ENCODE results near the gene STX2. TPM values are rescaled to one million over a fixed set of nuclear protein-coding genes. Genes with fewer than 3 reads are reported as not detected.
"Not testable (repeated sequence)": the region's sequence is repeated elsewhere in the genome, so short reads cannot be mapped to it uniquely, and the experiment has no call there.

Gene STX2
- total RNA-seq, 1 experiment from 2014 or later = 19.0 TPM

- ChIA-PET CTCF (interaction anchor here (0.7 kb wide), 2 partner anchors 54 to 1111 kb away, joined by 3 read pairs; no protein-coding TSS in a partner anchor), POLR2A (no interaction called here)
- H3K27me3 Mint-ChIP-seq (ENCODE audit: insufficient read depth, unreplicated experiment) = no peaks in the 10 kb centered on the region
- TF ChIP-seq CTCF (IDR thresholded peaks at IDR 0.05; ENCODE audit: unreplicated experiment) = no peak
- no peaks in the 10 kb centered on the region for H3K9me3 Mint-ChIP-seq (ENCODE audit: unreplicated experiment)
- peaks cover 26% of the 10 kb centered on the region for H3K4me1 Mint-ChIP-seq (ENCODE audit: insufficient read depth, unreplicated experiment)
- no peak overlapping the region for H3K27ac Mint-ChIP-seq (ENCODE audit: low read depth, unreplicated experiment)
- H3K4me3 Mint-ChIP-seq (ENCODE audit: unreplicated experiment) = no peak overlapping the region
- DNase-seq (ENCODE audit: unreplicated experiment) = no peak
- BruUV-seq (replicated peaks) = no TSS peak
- intact Hi-C loops (cut with micrococcal nuclease) = no loop called here
- H3K36me3 Mint-ChIP-seq (ENCODE audit: insufficient read depth, unreplicated experiment) = peaks cover 60% of the 10 kb centered on the region
Observed at GRCh38 chr12:130877333-130877732, 38.3 kb upstream of the STX2 start.

- no peak overlapping the region for H3K27ac Mint-ChIP-seq (ENCODE audit: low read depth, unreplicated experiment)
- no TSS peak for BruUV-seq (replicated peaks)
Observed at GRCh38 chr12:130876758-130877157, 37.7 kb upstream of the STX2 start.

GRCh38 chr12:130876297-130876696 lies 37.2 kb upstream of the STX2 start:
- no peak for TF ChIP-seq CTCF (IDR thresholded peaks at IDR 0.05; ENCODE audit: unreplicated experiment)
- Mint-ChIP-seq H3K27ac (ENCODE audit: low read depth, unreplicated experiment) (no peak overlapping the region), H3K27me3 (ENCODE audit: insufficient read depth, unreplicated experiment) (no peaks in the 10 kb centered on the region), H3K9me3 (ENCODE audit: unreplicated experiment) (no peaks in the 10 kb centered on the region), H3K4me1 (ENCODE audit: insufficient read depth, unreplicated experiment) (peaks cover 26% of the 10 kb centered on the region), H3K4me3 (ENCODE audit: unreplicated experiment) (no peak overlapping the region), H3K36me3 (ENCODE audit: insufficient read depth, unreplicated experiment) (peaks cover 62% of the 10 kb centered on the region)
- intact Hi-C loops (cut with micrococcal nuclease) = no loop called here
- no peak for DNase-seq (ENCODE audit: unreplicated experiment)
- POLR2A ChIA-PET = no interaction called here
- CTCF ChIA-PET = no interaction called here
- no TSS peak for BruUV-seq (replicated peaks)

More at GRCh38 chr12:130876758-130877157, 37.7 kb upstream of the STX2 start:
- Mint-ChIP-seq H3K27me3 (ENCODE audit: insufficient read depth, unreplicated experiment) (no peaks in the 10 kb centered on the region), H3K36me3 (ENCODE audit: insufficient read depth, unreplicated experiment) (peaks cover 62% of the 10 kb centered on the region), H3K4me1 (ENCODE audit: insufficient read depth, unreplicated experiment) (peaks cover 26% of the 10 kb centered on the region), H3K4me3 (ENCODE audit: unreplicated experiment) (no peak overlapping the region), H3K9me3 (ENCODE audit: unreplicated experiment) (no peaks in the 10 kb centered on the region)
- ChIA-PET POLR2A (no interaction called here), CTCF (interaction anchor here (0.7 kb wide), 2 partner anchors 53 to 1111 kb away, joined by 3 read pairs; no protein-coding TSS in a partner anchor)
- no peak for TF ChIP-seq CTCF (IDR thresholded peaks at IDR 0.05; ENCODE audit: unreplicated experiment)
- intact Hi-C loops (cut with micrococcal nuclease) = no loop called here
- DNase-seq (ENCODE audit: unreplicated experiment) = no peak

- intact Hi-C loops (cut with micrococcal nuclease); H3K9me3 Mint-ChIP-seq (ENCODE audit: unreplicated experiment); DNase-seq (ENCODE audit: unreplicated experiment); POLR2A ChIA-PET; H3K4me3 Mint-ChIP-seq (ENCODE audit: unreplicated experiment); H3K27me3 Mint-ChIP-seq (ENCODE audit: insufficient read depth, unreplicated experiment); H3K27ac Mint-ChIP-seq (ENCODE audit: low read depth, unreplicated experiment): not testable (repeated sequence)
- H3K36me3 Mint-ChIP-seq (ENCODE audit: insufficient read depth, unreplicated experiment) = peaks cover 62% of the 10 kb centered on the region
- CTCF ChIA-PET = interaction anchor here (1.1 kb wide), 1 partner anchor 20 kb away, joined by 5 read pairs; no protein-coding TSS in a partner anchor
- TSS peak; percentile 6 for BruUV-seq (replicated peaks)
- H3K4me1 Mint-ChIP-seq (ENCODE audit: insufficient read depth, unreplicated experiment) = peaks cover 26% of the 10 kb centered on the region
Observed at GRCh38 chr12:130875708-130876107, 36.7 kb upstream of the STX2 start.

GRCh38 chr12:130875193-130875592 lies 36.1 kb upstream of the STX2 start:
- ChIA-PET CTCF (interaction anchor here (1.1 kb wide), 1 partner anchor 19 kb away, joined by 5 read pairs; no protein-coding TSS in a partner anchor), POLR2A (no interaction called here)
- BruUV-seq (replicated peaks) = no TSS peak
- no peak for TF ChIP-seq CTCF (IDR thresholded peaks at IDR 0.05; ENCODE audit: unreplicated experiment)
- H3K4me3 Mint-ChIP-seq (ENCODE audit: unreplicated experiment) = peak overlapping the region; percentile 88
- no peak overlapping the region for H3K27ac Mint-ChIP-seq (ENCODE audit: low read depth, unreplicated experiment)
- peaks cover 26% of the 10 kb centered on the region for H3K4me1 Mint-ChIP-seq (ENCODE audit: insufficient read depth, unreplicated experiment)
- no peak for DNase-seq (ENCODE audit: unreplicated experiment)
- H3K36me3 Mint-ChIP-seq (ENCODE audit: insufficient read depth, unreplicated experiment) = peaks cover 62% of the 10 kb centered on the region
- H3K27me3 Mint-ChIP-seq (ENCODE audit: insufficient read depth, unreplicated experiment) = no peaks in the 10 kb centered on the region
- H3K9me3 Mint-ChIP-seq (ENCODE audit: unreplicated experiment) = no peaks in the 10 kb centered on the region
- intact Hi-C loops (cut with micrococcal nuclease) = no loop called here

Data from MCF 10A (cell line).